Endometrial microvascular endothelial cells (primary cell): Measurements from ENCODE around the gene USP47. TPM values are rescaled to one million over a fixed set of nuclear protein-coding genes. Genes with fewer than 3 reads are reported as not detected.

Experiments used
- in situ Hi-C: cut with HindIII; loops from 2 replicates; pipeline ENCODE4 v1.10.0; 2017; ENCODE audit warnings: low sequenced_read_pairs, low pct_unique_long_range_greater_than_20kb; ENCODE audit errors: inconsistent ontology term
- total RNA-seq: library from RNA; depleted of rRNA; stranded (reverse); fragments of >200 nt; gene quantifications from one replicate; pipeline ENCODE4 v1.2.3, GENCODE V29; 2015; ENCODE audit errors: inconsistent ontology term

Gene USP47
- total RNA-seq, 1 donor from 2014 or later, result 35.4 TPM

DNA sequence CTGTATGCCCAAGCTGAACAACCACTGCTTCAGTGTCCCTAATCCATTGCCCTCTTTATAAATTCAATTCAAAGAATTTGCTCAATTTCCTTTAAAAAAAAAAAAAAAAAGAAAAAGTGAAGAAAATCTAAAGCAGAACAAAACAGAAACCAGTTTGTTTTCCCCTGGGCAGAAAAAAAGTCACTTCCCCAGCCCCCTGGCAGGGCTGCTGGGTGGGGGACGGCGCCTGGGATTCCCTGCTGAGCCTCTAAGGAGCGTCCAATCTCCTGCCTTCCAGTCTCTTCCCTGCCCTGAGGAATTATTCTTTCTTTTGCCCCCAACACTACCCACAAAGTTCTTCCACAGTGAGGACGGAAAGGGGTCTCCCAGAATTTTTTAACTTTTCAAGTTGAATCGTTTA is 142.8 kb downstream of the USP47 start:
- in situ Hi-C loops, result no loop called here

DNA sequence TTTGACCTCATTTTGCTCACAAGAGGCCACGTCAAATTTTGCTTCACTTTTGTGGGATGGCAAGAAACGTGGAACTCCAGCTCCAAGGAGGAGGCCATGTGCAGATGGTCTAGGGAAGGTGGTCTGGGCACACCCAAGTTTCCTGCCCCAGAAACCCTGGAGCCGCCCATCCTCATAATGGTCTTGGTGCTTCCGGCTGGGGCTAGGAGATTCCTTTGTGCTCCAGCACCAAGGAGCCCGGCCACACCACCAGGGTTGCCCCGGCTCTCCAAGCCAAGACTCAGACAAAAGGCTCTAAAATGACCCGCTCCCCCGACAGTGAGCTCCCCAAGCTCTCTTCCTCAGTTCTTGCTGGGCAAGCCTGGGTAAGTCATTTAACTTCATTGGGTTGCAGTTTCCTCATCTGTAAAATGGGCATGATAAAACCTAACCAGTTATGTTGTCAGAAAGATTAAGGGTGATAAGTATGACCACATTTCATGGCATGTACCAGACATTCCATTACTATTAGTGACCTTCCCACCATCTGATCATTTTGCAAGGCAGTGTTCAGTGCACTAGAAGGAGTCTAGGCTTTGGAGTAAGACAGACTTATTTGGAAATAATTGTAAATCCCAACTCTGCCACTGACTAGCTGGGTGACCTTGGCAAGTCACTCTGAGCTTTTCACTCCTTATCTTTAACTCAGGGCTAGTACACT is 143.4 kb downstream of the USP47 start:
- in situ Hi-C loops, result no loop called here

GRCh38 chr11:11985954-11986949 is 144.5 kb downstream of the USP47 start:
- in situ Hi-C loops, result no loop called here

DNA sequence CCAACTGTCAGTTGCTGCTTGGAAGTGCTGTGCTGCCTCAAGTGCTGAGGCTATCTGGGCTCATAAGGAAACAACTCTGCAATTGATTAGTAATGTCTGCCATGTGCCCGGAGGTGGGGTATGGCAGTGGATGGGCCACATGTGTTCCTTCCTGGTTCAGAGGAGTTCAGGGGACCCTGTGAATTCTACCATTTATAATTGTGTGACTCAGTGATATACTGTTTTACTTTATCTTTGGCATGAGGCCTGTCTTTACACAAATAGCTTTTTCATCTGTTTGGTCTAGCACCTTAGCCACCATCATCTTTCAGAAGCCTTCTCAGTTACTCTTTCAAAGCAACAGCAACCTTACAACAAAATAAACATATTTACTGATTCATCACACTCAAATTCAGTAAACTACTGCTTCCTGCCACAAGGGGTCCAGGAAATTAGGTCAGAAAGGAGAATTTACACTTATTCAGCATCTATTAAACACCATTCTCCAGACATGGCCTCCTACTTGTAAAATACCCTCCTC is 145.8 kb downstream of the USP47 start:
- in situ Hi-C loops, result no loop called here

GRCh38 chr11:11988099-11988651 is 146.4 kb downstream of the USP47 start:
- in situ Hi-C loops, result no loop called here

DNA sequence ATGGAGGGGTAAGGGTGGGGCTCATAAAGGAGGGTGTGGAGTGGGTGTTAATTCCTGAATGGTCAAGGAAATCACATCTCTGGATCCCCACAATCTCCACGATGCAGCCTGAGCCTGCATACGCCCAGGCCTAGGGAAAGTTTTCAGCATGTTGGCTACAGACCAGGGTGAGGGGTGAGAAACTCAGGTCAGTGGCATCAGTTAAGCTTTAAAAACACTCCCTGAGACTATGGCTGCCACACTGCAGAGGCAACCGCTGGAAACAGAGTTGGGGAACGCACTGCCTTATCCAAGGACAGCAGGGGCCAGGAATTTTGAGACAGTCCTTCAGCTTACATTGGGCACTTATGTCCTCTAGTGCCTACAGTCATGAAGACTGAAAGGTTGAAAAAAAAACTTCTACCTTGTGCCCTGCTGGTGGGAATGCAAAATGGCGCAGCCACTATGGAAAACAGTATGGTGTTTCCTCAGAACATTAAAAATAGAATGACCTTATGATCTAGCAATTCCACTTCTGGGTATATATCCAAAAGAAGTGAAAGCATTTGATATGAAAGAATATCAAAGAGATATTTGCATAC is 147.0 kb downstream of the USP47 start:
- in situ Hi-C loops, result no loop called here

- in situ Hi-C loops, result no loop called here
Measured at GRCh38 chr11:11989774-11990744, 148.3 kb downstream of the USP47 start.

DNA sequence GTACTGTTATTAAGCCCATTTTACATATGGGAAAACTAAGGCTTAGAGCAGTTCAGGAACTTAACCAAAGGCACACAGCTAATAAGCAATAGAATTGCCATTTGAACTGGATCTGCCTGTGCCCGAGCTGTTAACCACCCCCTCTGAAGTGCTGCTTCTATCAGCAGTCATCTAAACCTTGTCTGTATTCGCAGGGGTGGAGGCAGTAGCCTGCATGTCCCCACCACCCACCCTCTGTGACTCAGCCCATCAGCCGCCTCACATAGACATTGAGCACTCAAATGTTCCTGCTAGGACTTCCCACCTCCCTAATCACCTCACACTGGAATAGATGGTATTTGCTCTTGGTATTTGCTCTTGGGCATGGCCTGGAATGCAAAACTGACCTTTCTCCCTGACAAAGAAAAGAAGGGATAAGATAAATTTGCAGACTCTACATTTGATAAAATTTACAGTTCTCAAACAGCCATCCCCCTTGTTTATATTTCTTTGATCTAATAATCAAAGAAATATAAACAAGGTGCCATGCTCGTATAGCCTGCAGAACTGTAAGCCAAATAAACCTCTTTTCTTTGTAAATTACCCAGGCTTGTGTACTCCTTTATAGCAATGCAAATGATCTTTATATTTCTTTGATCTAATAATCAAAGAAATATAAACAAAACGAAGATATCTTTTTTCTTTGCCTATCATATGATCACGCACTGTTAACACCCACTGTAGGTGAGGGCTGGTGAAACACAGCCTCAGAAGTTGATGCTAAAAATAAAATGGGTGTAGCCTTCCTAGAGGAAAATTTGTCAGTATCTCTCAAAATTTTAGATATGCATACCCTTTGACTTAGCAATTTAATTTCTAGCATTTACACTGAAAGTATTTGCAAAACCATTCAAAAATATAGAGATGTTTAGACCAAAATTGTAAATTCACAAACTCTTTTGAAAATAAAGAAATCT is 150.8 kb downstream of the USP47 start:
- in situ Hi-C loops, result no loop called here

DNA sequence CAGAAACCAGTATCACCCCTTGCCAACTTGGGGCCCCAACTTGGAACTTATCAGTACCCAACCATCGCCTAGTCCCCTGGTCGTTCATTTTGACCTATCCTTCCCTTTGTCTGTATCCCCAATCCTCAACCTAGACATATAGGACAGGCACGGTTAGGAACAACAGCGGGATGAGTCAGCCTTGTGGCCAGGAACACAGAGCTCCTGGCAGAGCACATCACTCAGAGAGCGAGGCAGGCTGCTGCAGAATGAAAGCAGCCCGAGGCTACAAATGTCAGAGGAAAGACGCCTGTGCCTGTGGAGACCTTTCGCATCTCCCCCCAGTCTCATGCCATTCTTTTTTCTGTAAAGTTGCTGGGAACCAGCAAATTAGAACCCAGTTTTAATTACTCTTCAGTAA is 152.1 kb downstream of the USP47 start:
- in situ Hi-C loops, result no loop called here

- in situ Hi-C loops, result no loop called here
Measured at GRCh38 chr11:11995601-11996000, 153.8 kb downstream of the USP47 start.

GRCh38 chr11:11996321-11997048 is 154.7 kb downstream of the USP47 start:
- in situ Hi-C loops, result no loop called here

DNA sequence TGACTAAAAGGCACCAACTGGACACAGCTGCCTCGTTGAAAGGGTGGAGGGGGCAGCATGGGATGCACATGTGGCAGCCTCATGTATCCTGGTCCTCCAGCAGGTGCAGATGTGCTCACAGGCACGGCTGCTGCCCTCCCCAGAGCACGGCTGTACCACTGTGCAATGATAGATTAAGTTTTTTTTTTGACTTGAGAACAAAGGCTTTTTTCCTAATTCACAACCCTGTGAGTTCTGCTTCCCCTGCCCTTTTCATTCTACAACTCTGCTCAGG is 155.2 kb downstream of the USP47 start:
- in situ Hi-C loops, result no loop called here

DNA sequence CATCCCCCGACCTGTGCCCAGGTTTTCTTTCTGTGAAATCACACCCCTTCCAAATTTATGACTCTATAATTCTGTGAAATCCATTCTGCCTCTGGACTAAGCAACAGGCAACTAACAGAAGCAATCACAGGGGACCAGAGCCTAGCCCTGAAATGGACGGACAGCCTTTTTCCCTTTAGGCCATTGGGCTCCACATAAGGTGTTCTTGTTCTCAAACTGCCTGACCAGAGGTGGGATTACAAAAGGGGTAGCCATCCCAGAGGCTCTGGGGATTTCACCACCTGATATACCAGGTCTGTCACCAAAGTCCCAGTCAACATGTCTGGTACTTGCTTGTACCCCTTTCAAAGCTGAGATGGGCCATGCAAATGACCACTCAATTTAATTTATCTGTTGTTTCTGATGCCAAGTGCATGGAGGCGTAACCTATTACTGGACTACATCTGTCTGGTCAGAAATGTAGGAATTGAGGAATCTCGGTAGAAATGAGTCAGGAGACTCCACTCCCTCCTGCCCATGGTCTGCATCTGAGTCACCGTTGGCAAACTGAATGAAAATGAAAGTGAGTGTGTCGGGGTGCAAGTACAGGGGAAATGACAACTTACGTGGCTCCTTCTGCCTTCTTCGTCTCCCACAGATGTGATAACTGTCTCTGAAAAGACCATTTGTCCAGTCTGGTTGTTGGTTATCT is 156.5 kb downstream of the USP47 start:
- in situ Hi-C loops, result no loop called here

DNA sequence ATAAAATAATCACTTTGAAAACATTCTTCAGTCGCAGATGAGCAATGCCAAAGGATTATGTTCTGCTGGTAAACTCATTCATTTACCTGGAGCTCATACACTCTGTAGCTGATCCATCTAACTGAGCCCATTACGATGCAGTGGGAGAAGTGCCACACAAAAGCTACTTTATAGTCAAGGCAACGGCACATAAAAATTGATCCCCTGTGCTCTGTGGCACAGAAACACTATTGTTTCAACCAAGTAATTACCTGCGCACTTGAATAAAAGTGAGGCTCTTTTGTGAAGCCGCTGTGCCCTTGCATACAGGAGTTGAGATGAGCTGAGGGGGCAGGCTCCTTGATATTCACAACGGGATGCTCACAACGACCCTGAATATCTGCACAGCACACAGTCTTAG is 159.4 kb downstream of the USP47 start:
- in situ Hi-C loops, result no loop called here

DNA sequence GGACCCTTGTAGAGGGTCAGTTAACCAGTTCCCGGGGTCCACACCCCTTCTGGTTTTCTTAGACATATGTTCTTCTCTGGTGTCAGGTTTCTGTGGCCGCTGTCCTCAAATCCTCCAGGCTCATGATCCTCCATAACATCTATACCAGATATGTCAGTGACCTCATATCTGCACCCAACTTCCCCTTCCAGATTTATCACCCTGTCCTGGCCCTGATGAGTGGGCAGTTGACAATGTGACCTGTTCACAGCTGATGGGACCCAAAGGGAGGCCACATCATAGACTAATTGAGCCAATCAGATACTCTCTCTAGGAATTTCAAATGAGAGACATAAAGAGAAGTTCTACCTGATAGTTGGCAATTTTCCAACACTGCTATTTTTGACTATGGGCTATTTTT is 161.6 kb downstream of the USP47 start:
- in situ Hi-C loops, result no loop called here

GRCh38 chr11:12003815-12004214 is 162.0 kb downstream of the USP47 start:
- in situ Hi-C loops, result no loop called here
